AG09319 (cell line): ENCODE data around the gene ZNF587.
"Not testable (repeated sequence)": the region's sequence is repeated elsewhere in the genome, so short reads cannot be mapped to it uniquely, and the experiment has no call there.

Source experiments
- DNase-seq: peaks from one replicate; pipeline ENCODE4 v3.0.0-alpha.2; 2010; ENCODE audit warnings: low read depth; ENCODE audit errors: extremely low read depth
- CTCF ChIP-seq: IDR thresholded peaks from 2 replicates; pipeline ENCODE4 v1.5.1; 2011; ENCODE audit warnings: low read depth, mild to moderate bottlenecking, inconsistent platforms, low read length, moderate library complexity

The ZNF587 gene

GRCh38 chr19:57849666-57850473, at the start of gene ZNF587:
ZNF587 (plus strand) TSS chr19:57849859; CDS start chr19:57850039, 180 bp downstream.
- DNase-seq: peak; percentile 41

GRCh38 chr19:57800696-57801095, 49.0 kb upstream of the ZNF587 start:
- TF ChIP-seq CTCF: no peak
- no peak for DNase-seq

- no peak for DNase-seq
- TF ChIP-seq CTCF: no peak
Measured at GRCh38 chr19:57802269-57802668, 47.4 kb upstream of the ZNF587 start.

GRCh38 chr19:57803265-57803593, 46.4 kb upstream of the ZNF587 start:
- DNase-seq: no peak
- no peak for TF ChIP-seq CTCF

- no peak for DNase-seq
- no peak for TF ChIP-seq CTCF
Measured at GRCh38 chr19:57803594-57804325, 45.9 kb upstream of the ZNF587 start.

GRCh38 chr19:57807541-57807940, 42.1 kb upstream of the ZNF587 start:
- no peak for DNase-seq
- no peak for TF ChIP-seq CTCF

GRCh38 chr19:57810410-57811295, 39.0 kb upstream of the ZNF587 start:
- not testable (repeated sequence) for DNase-seq

- no peak for DNase-seq
Measured at GRCh38 chr19:57812226-57812625, 37.4 kb upstream of the ZNF587 start.

GRCh38 chr19:57812975-57813820, 36.5 kb upstream of the ZNF587 start:
- not testable (repeated sequence) for DNase-seq

More at GRCh38 chr19:57812226-57812625, 37.4 kb upstream of the ZNF587 start:
- no peak for TF ChIP-seq CTCF
